Upper lobe of left lung (tissue), 6 donors: Measurements from ENCODE around the gene STIM1. TPM values are rescaled to one million over a fixed set of nuclear protein-coding genes. Genes with fewer than 3 reads are reported as not detected.

ENCODE experiments used
- ATAC-seq, 2 donors: fragments of 200-7000 bp; cut with Tn5 transposase; one replicate each; pipeline ENCODE4 v1.9.1; 2022; ENCODE audit warnings: mild to moderate bottlenecking in 2 of 2, moderate library complexity in 2 of 2; ENCODE audit not compliant: low FRiP score in 2 of 2
- DNase-seq, 2 donors: peaks; one replicate each; pipeline ENCODE4 v3.0.0-alpha.2; 2019 to 2020
- H3K27ac ChIP-seq, 4 donors: fragments of 200-600 bp; sonication (generic); one replicate each; pipeline ENCODE4 v1.5.1; 2016 to 2019
- H3K27me3 ChIP-seq, 4 donors: fragments of 200-600 bp; sonication (generic); one replicate each; pipeline ENCODE4 v1.5.1; 2017 to 2019
- H3K36me3 ChIP-seq, 4 donors: fragments of 200-600 bp; sonication (generic); one replicate each; pipeline ENCODE4 v1.5.1; 2016 to 2019
- H3K4me1 ChIP-seq, 4 donors: fragments of 200-600 bp; sonication (generic); one replicate each; pipeline ENCODE4 v1.5.1; 2018 to 2019
- H3K4me3 ChIP-seq, 4 donors: fragments of 200-600 bp; sonication (generic); one replicate each; pipeline ENCODE4 v1.5.1; 2017 to 2019; ENCODE audit warnings: mild to moderate bottlenecking in 2 of 4, moderate library complexity in 1 of 4
- H3K9me3 ChIP-seq, 4 donors: fragments of 200-600 bp; sonication (generic); one replicate each; pipeline ENCODE4 v1.5.1; 2018 to 2019
- CTCF ChIP-seq, 6 experiments: fragments of 450-650 bp in 4 of 6; fragments of 200-600 bp in 2 of 6; sonication (generic) in 2 of 6; IDR thresholded peaks; one replicate each; pipeline ENCODE4 v1.5.1; 2016 to 2019; ENCODE audit warnings: antibody characterized with exemption in 6 of 6
- EP300 ChIP-seq, 4 donors: sonication (generic); formaldehyde crosslinking; IDR thresholded peaks; one replicate each; pipeline ENCODE4 v1.5.1; 2017; ENCODE audit warnings: antibody characterized with exemption in 4 of 4, control low read depth in 2 of 4
- POLR2A ChIP-seq, 4 donors: fragments of 450-650 bp; IDR thresholded peaks; one replicate each; pipeline ENCODE4 v1.5.1; 2016 to 2017; ENCODE audit warnings: antibody characterized with exemption in 4 of 4, mild to moderate bottlenecking in 2 of 4
- POLR2AphosphoS5 ChIP-seq, 2 donors: sonication (generic); formaldehyde crosslinking; IDR thresholded peaks; one replicate each; pipeline ENCODE4 v1.5.1; 2017; ENCODE audit warnings: antibody characterized with exemption in 2 of 2
- WGBS, 2 donors: methylation state at CpG; one replicate each; pipeline ENCODE4 v1.1.5; 2017 to 2018; 5-methylcytosine and 5-hydroxymethylcytosine counted together
- total RNA-seq, 6 donors: library from RNA; depleted of rRNA in 4 of 6; stranded (reverse); fragments of >200 nt in 4 of 6; gene quantifications; one replicate each; pipeline versions ENCODE4 v1.1.0 to v1.2.1, GENCODE V29; 2016 to 2021
- donor health status: DM: no; HTN: no; CAD: no; lungs with moderate emphysema.
- donor health status: DM: no; HTN: yes; CAD: no; lungs with severe emphysema.

Gene STIM1
- total RNA-seq, 6 donors from 2014 or later = 39.7 to 81.8 (median 56.5) TPM

GRCh38 chr11:3853899-3854659 lies 1.4 kb upstream of the STIM1 start:
- peak; percentile 38 to 45 for ATAC-seq
- Histone ChIP-seq H3K36me3 (no peaks in the 10 kb centered on the region), H3K4me1 (peaks cover 33 to 42% (median 37%) of the 10 kb centered on the region in 4 donors), H3K4me3 (peak overlapping the region in 3 of 4 donors; percentile 64 to 93 (median 86)), H3K27me3 (no peaks in the 10 kb centered on the region), H3K27ac (peak overlapping the region; percentile 93 to 99 (median 98)), H3K9me3 (no peaks in the 10 kb centered on the region)
- peak in 1 of 2 donors; percentile 73 for DNase-seq
- no peak for TF ChIP-seq EP300 (IDR thresholded peaks at IDR 0.05)
- peak in 2 of 4 donors; percentile 9 to 12 for TF ChIP-seq POLR2A (IDR thresholded peaks at IDR 0.05)
- peak; percentile 21 to 27 for TF ChIP-seq POLR2AphosphoS5 (IDR thresholded peaks at IDR 0.05)
- WGBS, 2 donors = 56 to 63% methylated on average over 8 to 11 of the region's 11 CpGs

- peak overlapping the region; percentile 93 to 99 (median 98) for H3K27ac ChIP-seq
- H3K9me3 ChIP-seq = no peaks in the 10 kb centered on the region
- peak overlapping the region in 3 of 4 donors; percentile 64 to 93 (median 86) for H3K4me3 ChIP-seq
- WGBS, 2 donors = 18 to 22% methylated on average over 7 of the region's 7 CpGs
- H3K27me3 ChIP-seq = no peaks in the 10 kb centered on the region
- TF ChIP-seq POLR2A (IDR thresholded peaks at IDR 0.05) (no peak), POLR2AphosphoS5 (IDR thresholded peaks at IDR 0.05) (no peak), CTCF (IDR thresholded peaks at IDR 0.05) (no peak), EP300 (IDR thresholded peaks at IDR 0.05) (no peak)
- peaks cover 39 to 47% (median 42%) of the 10 kb centered on the region in 4 donors for H3K4me1 ChIP-seq
- no peak for DNase-seq
- H3K36me3 ChIP-seq = no peaks in the 10 kb centered on the region
- no peak for ATAC-seq
These were observed 846 bp upstream of the STIM1 start for GRCh38 chr11:3854660-3854976.

GRCh38 chr11:3855808-3856491 lies 486 bp downstream of the STIM1 start:
- 0 to 7% methylated on average over 22 to 36 of the region's 40 CpGs for WGBS, 2 donors
- Histone ChIP-seq H3K4me3 (peak overlapping the region; percentile 64 to 93 (median 81)), H3K4me1 (peaks cover 50 to 57% (median 54%) of the 10 kb centered on the region in 4 donors), H3K27ac (peak overlapping the region; percentile 93 to 99 (median 98)), H3K9me3 (no peaks in the 10 kb centered on the region), H3K36me3 (no peaks in the 10 kb centered on the region), H3K27me3 (no peaks in the 10 kb centered on the region)
- TF ChIP-seq EP300 (IDR thresholded peaks at IDR 0.05) (no peak), POLR2AphosphoS5 (IDR thresholded peaks at IDR 0.05) (no peak), POLR2A (IDR thresholded peaks at IDR 0.05) (no peak), CTCF (IDR thresholded peaks at IDR 0.05) (no peak)
- DNase-seq (peak in 1 of 2 donors; percentile 65), ATAC-seq (peak; percentile 20 to 42)

- Histone ChIP-seq H3K27me3 (no peaks in the 10 kb centered on the region), H3K27ac (peak overlapping the region in 3 of 4 donors; percentile 93 to 99 (median 99)), H3K4me3 (peak overlapping the region in 3 of 4 donors; percentile 64 to 93 (median 86)), H3K36me3 (no peaks in the 10 kb centered on the region), H3K9me3 (no peaks in the 10 kb centered on the region), H3K4me1 (peaks cover 57 to 66% (median 62%) of the 10 kb centered on the region in 4 donors)
- no peak for DNase-seq
- 66 to 75% methylated on average over 5 of the region's 5 CpGs for WGBS, 2 donors
- ATAC-seq = no peak
- no peak for TF ChIP-seq EP300 (IDR thresholded peaks at IDR 0.05)
- no peak for TF ChIP-seq CTCF (IDR thresholded peaks at IDR 0.05)
- TF ChIP-seq POLR2A (IDR thresholded peaks at IDR 0.05) = no peak
- TF ChIP-seq POLR2AphosphoS5 (IDR thresholded peaks at IDR 0.05) = no peak
These were observed 1.5 kb downstream of the STIM1 start for GRCh38 chr11:3856856-3857553.

GRCh38 chr11:3857628-3858027 lies 2.2 kb downstream of the STIM1 start:
- no peak for TF ChIP-seq POLR2AphosphoS5 (IDR thresholded peaks at IDR 0.05)
- TF ChIP-seq CTCF (IDR thresholded peaks at IDR 0.05) = no peak
- TF ChIP-seq POLR2A (IDR thresholded peaks at IDR 0.05) = no peak
- TF ChIP-seq EP300 (IDR thresholded peaks at IDR 0.05) = no peak
- H3K36me3 ChIP-seq = no peaks in the 10 kb centered on the region
- DNase-seq (no peak), ATAC-seq (no peak)
- H3K4me1 ChIP-seq = peaks cover 58 to 70% (median 62%) of the 10 kb centered on the region in 4 donors
- H3K27me3 ChIP-seq = no peaks in the 10 kb centered on the region
- peak overlapping the region in 3 of 4 donors; percentile 1 to 93 (median 5) for H3K4me3 ChIP-seq
- H3K27ac ChIP-seq = peak overlapping the region in 1 of 4 donors; percentile 49
- H3K9me3 ChIP-seq = no peaks in the 10 kb centered on the region
